ENCODE measurements around the gene NOXO1.

Gene NOXO1

DNA sequence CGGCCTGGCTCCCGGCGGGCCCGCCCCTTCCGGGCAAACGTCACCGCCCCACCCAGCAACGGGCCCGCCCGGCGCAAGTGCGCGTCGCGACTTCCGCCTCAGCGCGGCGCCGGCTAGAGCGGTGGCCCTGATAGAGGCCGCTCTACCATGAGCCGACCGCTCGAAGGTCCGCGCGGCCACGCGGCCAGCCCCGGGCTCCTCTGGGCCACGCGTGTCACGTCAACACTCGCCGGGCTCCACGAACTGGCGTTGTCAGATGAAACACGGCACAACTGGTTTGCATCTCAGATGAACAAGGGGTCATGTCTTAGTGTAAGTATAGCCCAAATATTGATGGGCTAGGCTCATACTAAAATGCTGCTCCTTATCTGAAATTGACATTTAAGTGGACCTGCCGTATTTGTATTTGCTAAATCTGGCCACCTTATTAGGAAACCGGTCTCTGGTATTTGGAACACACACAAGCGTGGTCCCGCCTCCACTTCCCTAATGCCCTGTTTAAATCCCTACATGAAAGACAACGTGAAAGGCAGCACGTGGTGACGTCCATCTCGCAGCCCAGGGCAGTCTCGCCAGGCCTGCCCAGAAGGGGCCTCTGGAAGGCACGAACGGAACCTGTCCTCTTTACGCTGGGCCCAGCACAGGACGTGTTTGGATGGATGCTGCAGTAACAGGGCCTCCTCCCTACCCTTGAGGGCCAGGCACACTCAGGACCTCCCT lies 28.7 kb upstream of the NOXO1 start, which contains the start of gene ZNF598:
ZNF598 (minus strand) TSS at position 31 of the 720 bp plus-strand sequence.
- DNase-seq (ENCODE audit: low spot score), result peak; percentile 88

GRCh38 chr16:2009164-2009711 lies 28.0 kb upstream of the NOXO1 start:
- peak; percentile 45 for DNase-seq (ENCODE audit: low spot score)

- peak; percentile 54 for DNase-seq (ENCODE audit: low spot score)
These were observed 27.4 kb upstream of the NOXO1 start for GRCh38 chr16:2008631-2009163.

DNA sequence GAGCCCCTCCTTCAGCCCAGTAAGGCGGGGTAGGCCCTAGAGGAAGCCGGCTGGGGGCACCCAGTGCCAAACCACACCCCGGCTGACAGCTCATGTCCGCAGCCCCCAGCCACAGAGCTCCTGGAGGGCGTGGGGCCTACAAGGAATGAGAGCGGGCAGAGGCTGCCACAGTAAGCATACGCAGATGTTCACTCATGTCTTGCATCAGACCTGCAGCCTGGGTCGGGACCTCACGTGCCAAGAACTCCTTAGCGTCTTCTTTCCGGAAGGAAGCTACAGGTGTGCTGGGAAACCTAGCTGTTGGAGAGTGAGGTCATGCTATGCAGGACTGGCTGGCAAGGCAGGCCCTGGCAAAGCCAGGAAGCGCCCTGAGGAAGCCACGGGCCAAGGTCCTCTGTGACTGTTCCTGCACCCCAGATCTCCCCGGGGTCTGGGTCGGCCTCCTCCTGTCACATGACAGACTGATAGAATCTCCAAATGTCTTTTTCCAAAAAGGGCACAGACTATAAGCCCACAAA lies 26.8 kb upstream of the NOXO1 start:
- no peak for DNase-seq (ENCODE audit: low spot score)

DNA sequence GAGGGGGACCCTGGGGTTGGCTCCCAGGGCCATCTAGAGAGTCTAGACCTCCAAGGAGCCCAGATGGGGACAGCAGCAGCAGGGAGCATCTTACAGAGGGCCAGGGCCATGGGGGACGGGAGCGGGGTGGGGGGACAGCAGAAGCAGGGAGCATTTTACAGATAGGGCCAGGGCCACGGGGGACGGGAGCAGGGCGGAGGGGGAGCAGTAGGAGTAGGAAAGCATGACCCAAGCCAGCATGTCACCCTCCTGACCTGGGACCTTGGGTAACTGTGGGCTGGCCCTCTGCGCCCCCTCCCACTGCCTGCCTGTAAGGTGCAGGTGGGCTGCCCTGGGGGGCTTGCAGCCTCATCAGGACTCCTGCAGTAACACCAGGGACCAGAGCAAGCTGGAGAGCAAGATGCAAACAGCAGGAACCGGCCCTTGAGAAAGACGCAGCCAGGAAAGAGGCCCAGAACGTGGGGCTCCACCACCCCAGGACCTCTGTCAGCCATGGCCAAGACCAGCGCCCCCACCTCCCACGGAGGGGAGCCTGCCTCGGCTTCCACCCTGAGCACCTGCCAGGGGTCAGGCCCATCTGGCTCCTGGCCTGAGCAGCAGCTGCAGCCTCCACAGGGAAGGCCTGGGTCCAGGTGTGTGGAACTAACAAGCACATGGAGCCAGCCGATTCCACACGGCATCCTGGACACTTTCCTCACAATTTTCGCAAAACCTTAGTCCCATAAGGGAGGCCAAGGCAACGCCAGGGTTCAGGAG lies 26.0 kb upstream of the NOXO1 start:
- DNase-seq (ENCODE audit: low spot score), result no peak

- no peak for DNase-seq (ENCODE audit: low spot score)
These were observed 25.0 kb upstream of the NOXO1 start for GRCh38 chr16:2006317-2006716.

DNA sequence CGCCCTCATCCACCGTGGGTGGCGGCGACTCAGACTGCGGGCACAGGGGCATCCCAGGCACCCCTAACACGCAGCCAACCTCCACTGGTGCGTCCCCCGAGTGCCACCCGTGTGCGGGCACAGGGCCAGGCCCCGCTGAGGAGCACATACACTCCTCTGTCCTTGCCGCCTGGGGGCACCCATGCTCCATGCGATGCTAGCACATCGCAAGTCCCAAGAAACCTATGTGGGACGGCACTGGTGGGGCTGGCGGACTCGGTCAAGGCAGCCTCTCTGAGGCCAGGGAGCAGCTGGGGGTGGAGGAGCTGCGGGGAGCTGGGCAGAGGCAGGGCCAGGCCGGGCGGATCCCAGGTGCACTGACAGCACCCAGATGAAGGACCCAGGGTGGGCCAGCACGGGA lies 24.4 kb upstream of the NOXO1 start:
- no peak for DNase-seq (ENCODE audit: low spot score)

- no peak for DNase-seq (ENCODE audit: low spot score)
These were observed 23.7 kb upstream of the NOXO1 start for GRCh38 chr16:2004795-2005517.

- DNase-seq (ENCODE audit: low spot score), result peak; percentile 93
These were observed 22.8 kb upstream of the NOXO1 start for GRCh38 chr16:2003827-2004641.

GRCh38 chr16:2003231-2003826 lies 22.1 kb upstream of the NOXO1 start:
- no peak for DNase-seq (ENCODE audit: low spot score)

GRCh38 chr16:2002406-2003230 lies 21.3 kb upstream of the NOXO1 start:
- no peak for DNase-seq (ENCODE audit: low spot score)

GRCh38 chr16:2001456-2002355 lies 20.4 kb upstream of the NOXO1 start:
- no peak for DNase-seq (ENCODE audit: low spot score)

DNA sequence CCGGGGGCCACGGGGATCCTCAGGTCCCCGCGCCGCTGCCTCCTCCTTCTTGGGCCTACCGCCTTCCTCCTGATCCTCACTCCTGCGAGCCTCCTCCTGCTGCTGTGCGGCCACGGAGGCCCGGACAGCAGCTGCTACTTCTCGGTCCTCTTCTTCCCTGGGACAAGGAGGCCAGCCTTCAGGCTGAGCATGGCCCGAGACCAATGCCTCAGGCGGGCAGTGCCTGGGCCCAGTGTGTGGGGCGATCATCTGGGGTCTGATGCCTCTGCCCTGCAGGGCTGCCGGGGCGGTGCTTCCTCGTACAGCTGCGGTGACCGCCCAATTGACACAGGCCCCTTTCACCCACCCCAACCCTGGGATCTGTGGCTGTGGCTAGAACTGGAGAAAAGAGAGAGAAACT lies 19.8 kb upstream of the NOXO1 start:
- DNase-seq (ENCODE audit: low spot score), result no peak

GRCh38 chr16:1999866-2000514 lies 18.7 kb upstream of the NOXO1 start:
- no peak for DNase-seq (ENCODE audit: low spot score)

- no peak for DNase-seq (ENCODE audit: low spot score)
These were observed 17.9 kb upstream of the NOXO1 start for GRCh38 chr16:1998852-1999801.

GRCh38 chr16:1998360-1998835 lies 17.1 kb upstream of the NOXO1 start:
- DNase-seq (ENCODE audit: low spot score), result no peak
